ENCODE results near the gene PCSK9.

The PCSK9 gene

DNA sequence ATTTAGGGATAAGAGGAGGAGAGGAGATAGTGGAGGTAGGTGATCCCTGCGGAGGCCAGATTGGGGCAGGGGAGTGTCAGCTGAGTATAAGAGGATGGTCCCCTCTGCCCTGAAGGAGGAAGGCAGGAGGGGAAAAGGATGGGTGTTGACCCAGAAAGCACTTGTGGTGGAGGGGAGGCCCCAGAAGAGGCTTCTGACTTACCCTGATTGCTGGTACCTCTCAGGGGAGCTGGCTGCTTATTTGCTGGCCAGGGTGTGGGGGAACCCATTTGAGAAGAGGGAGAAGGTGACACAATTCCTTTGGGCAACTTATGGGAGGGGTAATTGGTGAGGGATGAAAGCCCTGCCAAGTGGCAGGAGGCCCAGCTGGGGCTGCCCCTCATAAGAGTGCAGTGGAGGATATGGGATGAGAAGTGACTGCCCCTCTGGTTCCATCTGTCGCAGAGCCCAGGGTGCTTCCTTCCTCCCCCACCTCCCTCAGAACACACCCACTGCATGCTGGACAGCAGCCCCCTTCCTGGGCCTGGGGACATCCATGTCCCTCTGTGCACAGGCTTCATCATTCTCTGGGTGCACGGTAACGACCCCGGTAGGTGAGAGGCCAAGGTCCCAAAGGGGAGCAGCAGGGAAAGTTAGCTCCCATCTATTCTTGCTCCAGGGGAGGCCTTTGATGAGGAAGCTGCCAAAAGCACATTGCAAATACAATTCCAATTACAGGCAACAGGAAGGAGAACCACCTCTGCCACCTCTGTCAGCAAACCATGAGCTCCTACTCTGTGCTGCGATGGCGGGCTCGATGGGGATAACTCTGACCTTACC lies 1.4 kb upstream of the PCSK9 start:
- TF ChIP-seq, protein P1, sequence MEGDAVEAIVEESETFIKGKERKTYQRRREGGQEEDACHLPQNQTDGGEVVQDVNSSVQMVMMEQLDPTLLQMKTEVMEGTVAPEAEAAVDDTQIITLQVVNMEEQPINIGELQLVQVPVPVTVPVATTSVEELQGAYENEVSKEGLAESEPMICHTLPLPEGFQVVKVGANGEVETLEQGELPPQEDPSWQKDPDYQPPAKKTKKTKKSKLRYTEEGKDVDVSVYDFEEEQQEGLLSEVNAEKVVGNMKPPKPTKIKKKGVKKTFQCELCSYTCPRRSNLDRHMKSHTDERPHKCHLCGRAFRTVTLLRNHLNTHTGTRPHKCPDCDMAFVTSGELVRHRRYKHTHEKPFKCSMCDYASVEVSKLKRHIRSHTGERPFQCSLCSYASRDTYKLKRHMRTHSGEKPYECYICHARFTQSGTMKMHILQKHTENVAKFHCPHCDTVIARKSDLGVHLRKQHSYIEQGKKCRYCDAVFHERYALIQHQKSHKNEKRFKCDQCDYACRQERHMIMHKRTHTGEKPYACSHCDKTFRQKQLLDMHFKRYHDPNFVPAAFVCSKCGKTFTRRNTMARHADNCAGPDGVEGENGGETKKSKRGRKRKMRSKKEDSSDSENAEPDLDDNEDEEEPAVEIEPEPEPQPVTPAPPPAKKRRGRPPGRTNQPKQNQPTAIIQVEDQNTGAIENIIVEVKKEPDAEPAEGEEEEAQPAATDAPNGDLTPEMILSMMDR (IDR thresholded peaks at IDR 0.05; ENCODE audit: control extremely low read depth, extremely low read depth, low read depth, missing control alignments) = no peak
- ChIA-PET CTCF (no interaction called here), POLR2A (no interaction called here)
- no peak for DNase-seq (ENCODE audit: extremely low spot score)

DNA sequence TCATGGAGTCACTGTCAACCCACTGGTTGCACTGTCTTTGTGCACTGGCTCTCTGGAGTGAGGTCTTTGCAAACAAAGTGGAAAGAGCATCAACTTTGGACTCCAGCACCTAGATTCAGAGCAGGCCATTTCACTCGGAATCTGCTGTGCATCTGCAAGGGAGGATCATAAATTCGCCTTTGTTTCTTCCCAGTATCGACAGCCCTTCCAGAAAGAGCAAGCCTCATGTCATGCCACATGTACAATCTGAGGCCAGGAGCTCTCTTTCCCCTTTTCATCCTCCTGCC lies 853 bp upstream of the PCSK9 start:
- ChIA-PET POLR2A (no interaction called here), CTCF (no interaction called here)
- DNase-seq (ENCODE audit: extremely low spot score) = no peak
- TF ChIP-seq, protein P1 (IDR thresholded peaks at IDR 0.05; ENCODE audit: control extremely low read depth, extremely low read depth, low read depth, missing control alignments) = no peak

DNA sequence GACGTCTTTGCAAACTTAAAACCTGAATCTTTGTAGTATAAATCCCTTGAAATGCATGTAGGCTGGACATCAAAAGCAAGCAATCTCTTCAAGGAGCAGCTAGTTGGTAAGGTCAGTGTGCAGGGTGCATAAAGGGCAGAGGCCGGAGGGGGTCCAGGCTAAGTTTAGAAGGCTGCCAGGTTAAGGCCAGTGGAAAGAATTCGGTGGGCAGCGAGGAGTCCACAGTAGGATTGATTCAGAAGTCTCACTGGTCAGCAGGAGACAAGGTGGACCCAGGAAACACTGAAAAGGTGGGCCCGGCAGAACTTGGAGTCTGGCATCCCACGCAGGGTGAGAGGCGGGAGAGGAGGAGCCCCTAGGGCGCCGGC lies 390 bp upstream of the PCSK9 start:
- CTCF ChIA-PET = interaction anchor here (0.9 kb wide), 1 partner anchor 17 kb away, joined by 3 read pairs; no protein-coding TSS in a partner anchor
- DNase-seq (ENCODE audit: extremely low spot score) = no peak
- TF ChIP-seq, protein P1 (IDR thresholded peaks at IDR 0.05; ENCODE audit: control extremely low read depth, extremely low read depth, low read depth, missing control alignments) = no peak
- POLR2A ChIA-PET = no interaction called here

DNA sequence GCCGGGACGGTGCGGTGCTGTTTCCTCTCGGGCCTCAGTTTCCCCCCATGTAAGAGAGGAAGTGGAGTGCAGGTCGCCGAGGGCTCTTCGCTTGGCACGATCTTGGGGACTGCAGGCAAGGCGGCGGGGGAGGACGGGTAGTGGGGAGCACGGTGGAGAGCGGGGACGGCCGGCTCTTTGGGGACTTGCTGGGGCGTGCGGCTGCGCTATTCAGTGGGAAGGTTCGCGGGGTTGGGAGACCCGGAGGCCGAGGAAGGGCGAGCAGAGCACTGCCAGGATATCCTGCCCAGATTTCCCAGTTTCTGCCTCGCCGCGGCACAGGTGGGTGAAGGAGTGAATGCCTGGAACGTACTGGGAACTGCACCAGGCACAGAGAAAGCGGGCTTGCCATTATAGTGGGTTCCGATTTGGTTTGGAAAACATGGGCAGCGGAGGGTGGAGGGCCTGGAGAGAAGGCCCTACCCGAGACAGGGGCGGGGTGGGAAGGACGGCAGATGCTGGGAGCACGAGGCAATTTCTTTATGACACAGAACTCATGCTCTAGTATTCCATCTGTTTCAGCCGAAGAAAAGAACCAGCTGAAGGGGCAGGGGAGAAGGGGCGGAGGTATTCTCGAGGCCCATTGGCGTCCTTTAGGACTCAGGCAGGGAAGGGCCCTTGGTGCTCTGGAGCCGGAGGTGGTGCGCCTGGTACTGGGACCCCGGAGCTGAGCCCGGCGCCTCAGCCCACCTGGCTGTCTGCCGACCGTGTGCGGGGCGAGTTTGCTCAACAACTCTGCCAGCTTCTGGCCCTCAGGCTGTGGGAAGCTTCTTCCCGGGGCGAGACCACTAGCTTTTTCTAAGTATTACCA lies 960 bp downstream of the PCSK9 start:
- no peak for DNase-seq (ENCODE audit: extremely low spot score)
- TF ChIP-seq, protein P1 (IDR thresholded peaks at IDR 0.05; ENCODE audit: control extremely low read depth, extremely low read depth, low read depth, missing control alignments) = no peak
- POLR2A ChIA-PET = no interaction called here
- CTCF ChIA-PET = interaction anchor here (0.9 kb wide), 1 partner anchor 18 kb away, joined by 3 read pairs; no protein-coding TSS in a partner anchor

DNA sequence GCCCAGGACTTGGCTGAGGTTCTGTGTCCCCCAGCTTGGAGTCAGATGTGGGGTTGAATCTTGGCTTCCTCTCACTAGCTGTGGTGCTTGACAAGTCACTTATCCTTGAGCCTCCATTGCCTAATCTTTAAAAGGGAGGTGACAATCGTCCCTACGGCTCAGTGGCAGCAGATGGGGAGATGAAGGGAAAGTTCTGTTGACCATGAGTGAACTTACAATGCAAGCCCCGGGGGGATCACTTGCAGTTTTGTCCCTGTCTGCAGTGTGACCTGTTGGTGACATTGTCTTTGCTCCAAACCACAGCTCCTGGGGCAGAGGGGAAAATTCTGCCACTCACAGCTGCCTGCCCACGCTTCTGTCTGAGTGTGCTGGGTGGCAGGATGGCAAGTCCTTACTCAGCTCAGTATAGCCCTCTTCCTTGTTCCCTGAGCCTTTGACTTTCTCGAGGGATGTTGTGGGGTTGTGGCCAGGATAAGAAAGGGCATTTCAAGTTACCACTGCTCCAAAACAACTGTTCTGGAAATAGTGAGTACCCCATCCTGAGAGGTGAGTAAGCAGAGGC lies 1.7 kb downstream of the PCSK9 start:
- POLR2A ChIA-PET = no interaction called here
- DNase-seq (ENCODE audit: extremely low spot score) = no peak
- CTCF ChIA-PET = interaction anchor here (1.9 kb wide), 1 partner anchor 96 kb away, joined by 5 read pairs; no protein-coding TSS in a partner anchor
- TF ChIP-seq, protein P1 (IDR thresholded peaks at IDR 0.05; ENCODE audit: control extremely low read depth, extremely low read depth, low read depth, missing control alignments) = no peak

DNA sequence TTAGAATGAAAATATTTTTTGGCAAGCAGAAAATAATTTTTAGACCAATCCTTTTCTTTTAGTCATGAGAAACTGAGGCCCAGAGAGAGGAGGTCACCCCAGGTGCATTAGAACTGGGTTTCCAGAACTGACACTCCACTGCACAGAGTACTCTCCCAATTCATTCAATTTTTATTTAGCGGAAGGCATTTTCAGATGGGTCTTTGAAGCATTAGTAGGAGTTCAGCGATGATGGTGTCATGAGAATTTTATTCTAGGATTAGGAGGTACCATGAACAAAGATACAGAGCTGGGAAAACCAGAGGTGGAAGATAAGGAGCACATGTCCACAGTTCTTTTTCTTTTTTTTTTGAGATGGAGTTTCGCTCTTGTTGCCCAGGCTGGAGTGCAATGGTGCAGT lies 2.3 kb downstream of the PCSK9 start:
- TF ChIP-seq, protein P1 (IDR thresholded peaks at IDR 0.05; ENCODE audit: control extremely low read depth, extremely low read depth, low read depth, missing control alignments) = no peak
- ChIA-PET CTCF (interaction anchor here (1.9 kb wide), 1 partner anchor 97 kb away, joined by 5 read pairs; no protein-coding TSS in a partner anchor), POLR2A (no interaction called here)
- no peak for DNase-seq (ENCODE audit: extremely low spot score)

Measured in GM10248 (cell line).